ENCODE measurements around the gene RNF41.
"Not testable (repeated sequence)": the region's sequence is repeated elsewhere in the genome, so short reads cannot be mapped to it uniquely, and the experiment has no call there.

The RNF41 gene

DNA sequence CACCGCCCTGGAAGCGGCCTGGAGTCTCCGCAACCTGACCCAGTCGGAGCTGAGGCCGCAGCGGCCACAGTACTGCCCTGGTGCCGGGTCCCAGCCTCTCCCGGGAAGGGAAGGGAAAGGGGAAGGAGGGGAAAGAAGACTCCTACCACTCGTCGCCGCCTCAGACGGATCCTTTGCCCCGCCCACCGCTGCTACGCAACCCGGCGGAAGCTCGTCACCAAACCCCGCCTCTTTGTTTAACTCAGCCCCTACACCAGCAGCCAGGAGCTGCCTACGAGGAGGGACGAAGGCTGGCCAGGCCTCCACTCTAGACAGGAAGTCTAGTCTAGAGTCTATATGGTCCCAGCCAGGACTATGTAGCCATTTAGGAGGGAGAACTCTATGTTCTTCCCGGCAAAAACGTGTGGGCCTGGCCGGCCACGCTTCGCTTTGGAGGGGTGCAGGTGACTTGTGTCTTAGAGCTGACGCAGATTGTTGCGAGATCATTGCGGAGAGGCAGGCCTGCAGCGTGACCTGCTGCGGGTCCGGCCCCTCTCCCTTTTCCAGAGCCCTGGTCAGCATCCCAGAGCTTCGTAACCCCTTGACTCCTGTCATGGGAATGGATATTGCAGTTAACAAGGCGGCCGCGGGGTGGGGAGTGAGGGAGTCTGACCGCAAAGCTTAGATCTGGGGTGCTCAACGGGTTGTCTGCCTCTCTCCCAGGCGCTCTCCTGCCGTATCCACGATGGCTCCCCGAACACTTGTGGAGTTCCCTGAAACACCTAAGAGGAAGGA is at the start of gene RNF41:
TSS of gene RNF41 (minus strand) at position 166 of the 774 bp plus-strand sequence. CDS start 7,875 bp downstream, outside the sequence.
- TF ChIP-seq CTCF (conservative IDR thresholded peaks at IDR 0.05), result no peak
- H3K27ac ChIP-seq, result peak within 1 kb of the TSS; percentile 98

- TF ChIP-seq CTCF (conservative IDR thresholded peaks at IDR 0.05), result peak; percentile 67
- H3K27ac ChIP-seq, result no peak overlapping the region
Measured at GRCh38 chr12:56271031-56271430, 49.3 kb upstream of the RNF41 start.

GRCh38 chr12:56267443-56268071 is 45.8 kb upstream of the RNF41 start:
- H3K27ac ChIP-seq, result peak overlapping the region; percentile 79
- no peak for TF ChIP-seq CTCF (conservative IDR thresholded peaks at IDR 0.05)

- TF ChIP-seq CTCF (conservative IDR thresholded peaks at IDR 0.05), result peak; percentile 70
- H3K27ac ChIP-seq, result peak within 1 kb of the TSS; percentile 79
Measured at GRCh38 chr12:56266693-56267442, 45.1 kb upstream of the RNF41 start, which contains the start of gene COQ10A. TSS of gene COQ10A (plus strand) at chr12:56266942. CDS start at chr12:56267119, 177 bp downstream.

GRCh38 chr12:56266068-56266692 is 44.5 kb upstream of the RNF41 start:
- H3K27ac ChIP-seq, result peak overlapping the region; percentile 79

- H3K27ac ChIP-seq, result not testable (repeated sequence)
Measured at GRCh38 chr12:56262955-56263354, 41.2 kb upstream of the RNF41 start.

DNA sequence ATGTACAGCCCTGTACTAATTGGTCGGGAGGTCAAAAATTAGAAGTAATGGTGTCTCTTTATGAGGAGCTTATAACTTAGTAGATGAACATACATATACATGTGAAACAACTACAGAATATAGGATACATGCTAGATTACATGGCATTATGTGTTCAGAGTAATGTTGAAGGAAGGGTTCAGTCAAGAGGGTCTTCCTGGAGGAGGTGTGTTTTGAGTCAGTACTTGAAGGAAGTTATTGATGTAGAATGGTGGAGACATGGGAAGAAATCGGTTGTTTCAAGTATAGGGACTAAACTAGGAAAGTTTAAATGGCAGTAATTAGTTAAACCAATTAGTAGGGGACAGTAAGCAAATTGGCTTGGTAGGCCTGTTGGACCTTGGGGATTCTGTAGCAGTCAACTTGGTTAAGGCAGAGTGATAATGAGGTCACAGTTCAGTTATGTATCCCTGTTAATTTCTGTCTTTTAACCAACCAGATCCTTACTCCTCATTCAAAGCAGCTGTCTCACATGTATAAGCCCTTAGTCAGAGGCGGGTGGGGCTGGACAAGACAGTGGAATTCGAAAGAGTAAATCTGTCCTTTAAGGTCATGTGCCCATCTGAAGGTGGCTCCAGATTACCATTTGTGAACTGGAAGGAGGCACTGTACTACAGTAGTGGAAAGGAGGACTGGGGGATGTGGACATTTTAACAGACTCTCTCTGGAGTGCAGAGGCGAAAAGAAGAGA is 39.9 kb upstream of the RNF41 start:
- no peak overlapping the region for H3K27ac ChIP-seq
- no peak for TF ChIP-seq CTCF (conservative IDR thresholded peaks at IDR 0.05)
